ENCODE measurements around the gene PPP1R13L.
A peak's percentile ranks its signal among the peaks of the same experiment; 100 is the strongest.
"Not testable (repeated sequence)": the region's sequence is repeated elsewhere in the genome, so short reads cannot be mapped to it uniquely, and the experiment has no call there.

The PPP1R13L gene, protein sequence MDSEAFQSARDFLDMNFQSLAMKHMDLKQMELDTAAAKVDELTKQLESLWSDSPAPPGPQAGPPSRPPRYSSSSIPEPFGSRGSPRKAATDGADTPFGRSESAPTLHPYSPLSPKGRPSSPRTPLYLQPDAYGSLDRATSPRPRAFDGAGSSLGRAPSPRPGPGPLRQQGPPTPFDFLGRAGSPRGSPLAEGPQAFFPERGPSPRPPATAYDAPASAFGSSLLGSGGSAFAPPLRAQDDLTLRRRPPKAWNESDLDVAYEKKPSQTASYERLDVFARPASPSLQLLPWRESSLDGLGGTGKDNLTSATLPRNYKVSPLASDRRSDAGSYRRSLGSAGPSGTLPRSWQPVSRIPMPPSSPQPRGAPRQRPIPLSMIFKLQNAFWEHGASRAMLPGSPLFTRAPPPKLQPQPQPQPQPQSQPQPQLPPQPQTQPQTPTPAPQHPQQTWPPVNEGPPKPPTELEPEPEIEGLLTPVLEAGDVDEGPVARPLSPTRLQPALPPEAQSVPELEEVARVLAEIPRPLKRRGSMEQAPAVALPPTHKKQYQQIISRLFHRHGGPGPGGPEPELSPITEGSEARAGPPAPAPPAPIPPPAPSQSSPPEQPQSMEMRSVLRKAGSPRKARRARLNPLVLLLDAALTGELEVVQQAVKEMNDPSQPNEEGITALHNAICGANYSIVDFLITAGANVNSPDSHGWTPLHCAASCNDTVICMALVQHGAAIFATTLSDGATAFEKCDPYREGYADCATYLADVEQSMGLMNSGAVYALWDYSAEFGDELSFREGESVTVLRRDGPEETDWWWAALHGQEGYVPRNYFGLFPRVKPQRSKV

DNA sequence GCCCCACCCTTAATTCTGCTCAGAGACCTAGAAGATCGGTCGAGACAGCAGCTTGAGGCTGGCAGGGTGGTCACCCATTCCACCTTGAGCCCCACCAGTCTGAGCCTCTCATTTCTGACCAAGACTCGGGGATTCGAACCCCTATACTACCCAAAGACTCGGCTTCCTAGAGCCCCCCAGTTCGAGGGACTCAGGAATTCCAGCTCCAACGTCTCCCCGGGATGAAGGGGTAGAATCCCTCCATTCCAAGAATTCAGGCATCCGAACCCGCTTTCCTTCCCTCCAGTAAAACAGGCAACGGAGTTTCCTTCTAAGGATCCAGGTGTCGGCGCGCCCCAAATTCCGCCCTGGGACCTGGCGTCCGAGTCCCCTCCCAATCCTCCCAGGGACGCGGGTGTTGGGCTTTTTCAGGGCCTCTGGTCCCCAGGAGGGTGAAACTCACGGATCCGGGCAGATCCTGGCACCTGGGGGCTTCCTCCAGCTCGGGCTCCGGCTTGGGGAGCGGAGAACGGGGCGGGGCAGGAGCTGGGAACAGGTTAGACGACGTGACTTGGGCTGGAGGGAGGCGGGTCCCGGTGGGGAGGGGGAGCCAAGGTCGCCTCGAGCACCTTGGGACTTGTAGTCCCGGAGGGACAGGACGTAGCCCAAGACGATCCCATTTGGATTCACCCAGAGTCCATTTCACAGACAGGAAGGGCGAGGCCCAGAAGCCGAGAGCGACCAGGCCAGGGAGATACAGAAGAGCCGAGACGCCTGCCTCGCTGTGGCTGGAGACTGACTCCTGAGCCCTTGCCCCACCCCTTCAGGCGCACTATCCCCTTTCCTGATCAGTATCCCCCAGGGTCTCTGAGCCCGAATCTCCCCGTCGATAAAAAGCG, at the start of gene PPP1R13L:
Gene PPP1R13L, minus strand, starts transcription at position 513 of the 878 bp plus-strand sequence. CDS start 6,751 bp downstream, outside the sequence.
- DNase-seq, result no peak

DNA sequence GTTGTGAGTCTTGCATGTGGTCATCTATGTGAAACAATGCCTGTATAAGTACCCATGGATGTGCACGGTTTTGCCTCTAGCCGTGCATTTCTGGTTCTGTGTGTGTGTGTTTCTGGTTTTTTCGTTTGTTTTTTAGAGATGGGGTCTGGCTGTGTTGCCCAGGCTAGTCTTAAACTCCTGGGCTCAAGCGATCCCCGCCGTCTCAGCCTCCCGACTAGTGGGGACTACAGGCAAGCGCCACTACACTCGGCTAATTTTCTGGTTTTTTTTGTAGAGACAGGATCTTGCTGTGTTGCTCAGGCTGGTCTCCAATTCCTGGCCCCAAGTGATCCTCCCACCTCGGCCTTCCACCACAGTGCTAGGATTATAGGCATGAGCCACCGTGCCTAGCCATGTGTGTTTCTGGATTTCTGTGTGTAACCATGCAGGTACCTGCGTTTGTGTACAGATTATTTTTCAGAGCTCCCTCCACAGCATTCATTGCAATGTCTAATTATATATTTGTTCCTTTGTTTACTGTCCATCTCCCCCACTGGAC, 47.0 kb upstream of the PPP1R13L start:
- DNase-seq, result no peak

DNA sequence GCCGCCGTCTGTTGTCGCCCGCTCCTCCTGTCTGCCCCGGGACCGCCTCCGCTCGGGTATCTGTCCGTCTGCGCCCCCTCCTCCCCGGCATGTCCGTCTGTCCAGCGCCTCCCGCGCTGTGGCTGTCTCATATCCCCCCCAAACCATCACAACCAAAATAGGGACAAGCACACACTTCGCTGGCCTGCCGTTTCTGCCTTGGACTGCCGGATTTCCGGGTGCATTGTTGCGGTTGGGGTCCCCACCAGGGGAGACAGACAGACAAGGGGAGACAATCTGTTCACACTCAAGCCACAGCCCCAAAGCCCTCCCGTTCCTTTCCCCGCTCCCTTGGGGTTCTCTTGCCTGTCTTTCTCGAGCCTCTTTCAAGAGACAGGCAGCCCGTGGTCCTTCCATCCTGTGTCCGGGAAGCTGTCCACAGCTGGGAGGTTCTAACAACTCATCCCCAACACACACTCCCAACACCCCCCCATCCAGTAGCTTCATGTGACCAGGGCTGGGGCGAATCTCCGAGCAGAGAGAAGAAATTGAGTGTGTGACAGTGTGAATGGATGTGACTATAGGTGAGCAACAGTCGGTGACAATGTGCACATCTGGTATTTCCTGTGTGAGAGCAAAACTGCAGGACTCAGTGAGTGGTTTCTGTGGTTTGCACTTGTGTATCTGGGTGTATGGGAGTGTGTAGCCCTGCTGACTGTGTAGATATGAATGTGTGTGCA, 46.4 kb upstream of the PPP1R13L start:
- DNase-seq, result peak; percentile 81

DNA sequence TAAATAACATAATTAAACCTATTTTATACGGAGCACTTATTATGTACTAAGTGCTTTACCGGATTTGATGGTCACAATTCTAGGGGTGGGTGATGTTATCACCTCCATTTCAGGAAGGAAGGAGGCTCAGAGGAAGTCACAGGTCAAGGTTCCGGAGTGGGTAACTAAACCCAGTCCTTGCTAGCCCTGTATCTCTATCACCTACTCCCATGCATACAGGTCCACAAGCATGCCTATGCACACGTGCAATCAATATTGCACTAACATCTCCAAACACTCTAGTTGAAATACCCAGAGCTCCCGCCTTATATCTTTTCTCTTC, 45.1 kb upstream of the PPP1R13L start:
- no peak for DNase-seq

DNA sequence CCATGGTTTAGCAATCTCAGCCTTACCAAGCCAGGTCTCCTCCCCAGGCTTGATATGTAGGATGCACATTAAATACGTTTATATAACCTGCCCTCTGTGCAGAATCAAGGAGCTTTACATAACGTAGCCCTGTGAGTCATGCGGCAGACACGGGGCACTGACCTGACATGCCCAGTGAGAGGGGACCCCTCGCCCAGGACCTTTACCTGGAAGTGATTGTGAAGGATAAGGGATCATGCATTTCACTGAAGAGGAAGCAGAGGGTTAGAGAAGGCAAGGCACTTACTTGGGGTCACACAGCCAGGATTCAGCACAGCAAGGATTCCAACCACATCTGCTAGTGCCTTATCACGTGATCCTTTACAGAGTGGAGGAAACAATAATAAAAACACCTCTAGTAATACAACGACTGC, 44.0 kb upstream of the PPP1R13L start:
- DNase-seq, result no peak

DNA sequence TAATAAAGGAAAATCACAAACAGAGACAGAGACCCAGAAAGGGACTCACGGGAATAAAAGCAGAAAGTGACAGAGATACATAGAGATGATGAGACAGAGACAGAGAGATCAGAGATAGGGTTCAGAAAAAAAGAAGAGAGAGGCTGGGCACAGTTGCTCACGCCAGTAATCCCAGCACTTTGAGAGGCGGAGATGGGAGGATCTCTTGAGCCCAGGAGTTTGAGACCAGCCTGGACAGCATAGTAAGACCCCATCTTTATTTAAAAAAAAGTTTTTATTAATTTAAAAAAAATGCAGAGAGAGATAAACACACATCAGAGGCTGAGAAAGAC, 43.5 kb upstream of the PPP1R13L start:
- no peak for DNase-seq

DNA sequence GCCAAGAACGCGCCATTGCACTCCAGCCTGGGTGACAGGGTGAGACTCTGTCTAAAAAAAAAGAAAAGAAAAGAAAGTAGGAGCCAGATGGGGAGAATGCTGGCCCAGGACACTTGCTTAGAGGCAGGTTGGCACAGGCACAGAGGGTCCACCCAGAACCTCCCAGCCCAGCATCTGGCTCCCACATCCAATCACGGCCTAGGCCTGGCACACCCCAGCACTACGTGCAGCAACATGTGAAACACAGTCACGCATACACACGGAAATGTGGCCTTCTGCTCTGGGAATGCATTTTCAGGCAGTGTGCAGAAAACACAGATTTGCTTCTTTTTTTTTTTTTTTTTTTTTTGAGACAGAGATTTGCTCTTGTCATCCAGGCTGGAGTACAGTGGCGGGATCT, 42.1 kb upstream of the PPP1R13L start:
- no peak for DNase-seq

DNA sequence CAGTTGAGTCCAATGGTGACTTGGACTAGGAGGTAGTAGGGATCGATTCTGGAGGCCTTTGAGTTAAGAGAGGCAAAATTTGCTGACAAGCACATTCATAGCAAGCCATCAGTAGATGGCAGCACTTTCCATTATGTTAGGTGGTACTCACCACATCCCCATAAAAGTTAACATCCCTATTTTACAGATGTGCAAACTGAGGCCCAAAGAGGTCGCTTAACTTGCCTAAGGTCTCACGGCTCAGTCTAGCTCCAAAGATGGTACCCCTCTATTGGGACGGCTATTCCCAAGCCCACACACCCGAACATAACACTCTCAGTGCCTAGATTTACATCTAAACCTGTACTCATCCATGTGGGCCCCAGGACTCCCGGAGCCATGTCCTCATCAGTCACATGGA, 41.4 kb upstream of the PPP1R13L start:
- no peak for DNase-seq

DNA sequence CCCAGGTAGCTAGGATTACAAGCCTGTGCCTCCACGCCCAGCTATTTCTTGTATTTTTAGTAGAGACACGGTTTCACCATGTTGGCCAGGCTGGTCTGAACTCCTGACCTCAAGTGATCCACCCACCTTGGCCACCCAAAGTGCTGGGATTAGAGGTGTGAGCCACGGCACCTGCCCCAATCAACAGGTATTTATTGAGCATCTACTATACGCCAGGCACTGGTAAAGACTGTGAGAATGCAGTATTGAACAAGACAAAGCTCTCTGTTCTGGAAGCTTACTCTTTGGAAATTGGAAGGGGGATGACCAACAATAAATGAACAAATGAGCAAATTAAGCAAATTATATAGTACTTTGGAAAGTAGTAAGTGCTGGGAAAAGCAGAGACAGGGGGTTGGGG, 40.3 kb upstream of the PPP1R13L start:
- DNase-seq, result no peak

DNA sequence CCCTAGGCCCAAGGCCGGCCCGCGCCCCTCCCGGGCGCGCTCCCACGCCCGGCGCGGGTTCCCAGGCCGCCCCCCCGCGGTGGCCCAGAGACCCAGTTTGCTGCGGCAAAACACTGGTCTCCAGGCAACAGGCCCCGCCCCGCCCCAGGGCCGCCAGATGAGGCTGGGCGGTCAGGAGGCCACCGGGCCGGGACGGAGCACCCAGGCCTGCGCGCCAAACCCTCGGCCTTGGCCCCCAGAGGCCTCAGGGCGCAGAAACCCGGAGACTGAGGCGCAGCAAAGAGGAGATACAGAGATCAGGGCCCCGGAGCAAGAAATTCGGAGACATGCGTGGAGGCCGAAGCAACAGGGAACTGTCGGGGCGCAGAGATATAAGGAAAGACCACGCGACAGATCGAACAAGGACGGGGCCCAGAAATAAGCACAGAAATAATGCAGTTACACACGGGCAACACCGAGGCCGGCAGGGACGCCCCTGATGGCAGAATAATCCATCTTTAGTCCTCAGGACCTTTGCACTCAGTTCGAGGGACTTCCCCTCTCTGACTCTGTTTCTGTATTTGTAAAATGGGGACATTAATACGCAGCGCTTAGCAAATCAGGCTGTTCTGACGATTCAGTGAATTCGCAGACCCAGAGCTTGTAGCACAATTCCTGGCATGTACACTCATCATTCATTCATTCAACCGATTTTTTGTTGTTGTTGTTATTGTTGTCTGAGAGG, 39.6 kb upstream of the PPP1R13L start:
- DNase-seq, result peak; percentile 95

DNA sequence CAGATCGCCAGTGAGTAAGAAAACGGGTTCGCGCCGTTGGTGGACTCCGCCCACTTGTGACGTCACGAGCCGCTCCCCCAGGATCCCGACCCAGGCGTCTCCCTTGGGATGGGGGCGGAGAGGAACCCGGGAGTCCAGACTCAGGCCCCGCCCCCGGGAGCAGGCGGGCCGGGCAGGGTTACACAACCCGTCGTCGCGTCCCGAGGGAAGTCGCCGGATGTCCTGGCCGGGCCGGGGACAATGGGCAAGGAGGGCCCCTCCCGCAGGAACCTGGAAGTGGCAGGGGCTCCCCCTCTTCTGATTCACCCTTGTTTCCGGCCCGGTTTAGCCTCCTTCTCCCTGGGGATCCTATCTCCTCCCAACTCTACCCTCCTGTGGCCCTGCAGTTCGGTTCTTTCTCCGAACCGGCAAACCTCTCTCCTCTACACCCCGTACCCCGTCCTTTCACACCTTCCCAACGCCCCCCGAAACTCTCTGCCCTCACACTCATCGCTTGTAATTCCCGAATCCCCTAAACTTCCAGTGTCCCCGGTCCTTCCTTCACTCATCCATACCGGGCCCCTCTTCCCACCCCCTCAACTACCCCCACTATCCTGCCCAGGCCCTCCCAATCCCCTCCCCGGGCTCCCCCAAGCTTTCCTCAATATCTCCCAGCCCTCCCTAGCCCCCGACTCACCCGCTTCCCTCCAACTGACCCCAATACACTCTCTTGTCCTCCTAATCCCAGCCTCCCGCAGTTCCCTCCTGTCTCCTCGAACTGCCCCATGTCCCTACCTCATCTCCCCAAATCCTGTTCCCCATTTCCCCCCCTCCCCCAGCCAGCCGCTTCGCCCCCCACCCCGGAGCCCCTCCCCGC, 38.8 kb upstream of the PPP1R13L start:
- peak; percentile 91 for DNase-seq

DNA sequence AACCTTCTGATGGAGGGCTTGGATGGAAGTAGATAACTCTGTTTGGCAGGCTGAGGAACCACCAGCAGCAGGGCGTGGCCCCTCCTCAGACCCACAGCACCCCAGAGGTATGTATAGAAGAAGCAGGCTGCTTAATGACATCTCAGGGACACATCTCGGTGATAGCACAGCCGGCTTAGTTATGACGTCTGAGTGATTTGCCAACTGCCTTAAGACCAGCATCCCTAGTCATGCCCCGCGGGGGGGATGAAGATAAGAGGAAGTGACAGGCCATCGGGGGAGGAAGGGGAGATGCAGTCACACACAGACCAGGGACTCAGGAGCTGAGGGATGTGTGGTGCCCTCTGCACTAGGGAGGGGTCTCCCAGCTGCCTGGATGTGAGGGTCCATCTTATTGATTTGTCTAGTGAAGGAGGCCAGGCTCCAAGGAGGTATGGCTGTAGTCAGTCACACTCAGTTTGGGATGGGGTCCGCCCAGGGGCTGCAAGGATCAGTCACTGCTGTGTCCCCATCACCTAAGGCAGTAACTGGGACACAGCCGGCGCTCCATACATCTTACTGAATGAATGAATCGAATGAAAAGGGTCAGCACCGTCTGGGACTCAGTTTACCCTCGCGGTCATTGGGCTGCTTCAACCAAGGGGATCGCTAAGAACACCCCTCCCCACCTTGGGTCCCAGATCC, 38.1 kb upstream of the PPP1R13L start:
- peak; percentile 56 for DNase-seq

DNA sequence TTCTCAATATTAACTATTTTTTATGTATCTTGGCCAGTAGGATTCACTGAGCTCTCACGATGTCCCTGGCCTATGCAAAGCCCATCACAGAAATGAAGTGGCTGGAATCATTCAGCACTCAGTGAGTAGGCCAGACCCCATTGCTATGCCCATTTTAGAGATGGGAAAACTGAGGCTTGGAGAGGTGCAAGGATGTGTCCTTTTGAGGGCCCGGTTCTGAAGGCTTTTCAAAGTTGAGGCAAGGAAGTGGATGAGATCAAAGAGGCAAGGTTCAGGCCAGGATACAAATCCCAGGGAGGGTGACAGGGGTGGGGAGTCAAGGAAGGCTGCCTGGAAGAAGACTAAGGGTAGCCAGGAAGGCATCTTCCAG, 37.5 kb upstream of the PPP1R13L start:
- DNase-seq, result no peak

DNA sequence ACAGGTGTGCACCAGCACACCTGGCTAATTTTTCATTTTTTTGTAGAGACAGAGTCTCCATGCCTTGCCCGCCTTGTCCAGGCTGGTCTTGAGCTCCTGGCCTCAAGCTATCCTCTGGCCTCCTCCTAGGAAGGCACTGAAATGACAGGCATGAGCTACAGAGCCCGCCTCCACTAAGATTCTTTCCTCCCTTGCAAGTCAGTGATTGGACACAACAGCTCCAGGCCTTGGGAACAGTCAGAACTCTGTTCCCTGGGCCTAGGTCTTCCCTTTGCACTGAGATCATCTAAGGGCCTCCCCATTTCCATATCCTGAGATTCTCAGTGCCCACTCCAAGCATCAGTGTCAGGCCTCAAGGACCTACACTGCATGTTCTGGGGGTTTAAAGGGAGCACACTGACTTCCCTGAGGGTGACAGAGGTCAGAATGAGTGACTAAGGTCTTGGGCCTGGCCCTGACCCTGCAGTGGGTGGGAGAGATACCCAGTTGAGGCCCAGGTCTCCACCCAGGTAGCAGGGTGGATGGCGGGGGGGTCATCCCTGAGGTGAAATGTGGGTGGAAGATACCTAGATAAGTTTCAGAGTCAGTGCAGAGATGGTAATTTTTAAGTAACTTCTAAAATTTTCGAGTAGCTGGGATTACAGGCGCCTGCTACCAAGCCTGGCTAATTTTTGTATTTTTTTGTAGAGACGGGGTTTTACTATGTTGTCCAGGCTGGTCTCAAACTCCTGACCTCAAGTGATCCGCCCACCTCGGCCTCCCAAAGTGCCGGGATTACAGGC, 36.2 kb upstream of the PPP1R13L start:
- DNase-seq, result no peak

DNA sequence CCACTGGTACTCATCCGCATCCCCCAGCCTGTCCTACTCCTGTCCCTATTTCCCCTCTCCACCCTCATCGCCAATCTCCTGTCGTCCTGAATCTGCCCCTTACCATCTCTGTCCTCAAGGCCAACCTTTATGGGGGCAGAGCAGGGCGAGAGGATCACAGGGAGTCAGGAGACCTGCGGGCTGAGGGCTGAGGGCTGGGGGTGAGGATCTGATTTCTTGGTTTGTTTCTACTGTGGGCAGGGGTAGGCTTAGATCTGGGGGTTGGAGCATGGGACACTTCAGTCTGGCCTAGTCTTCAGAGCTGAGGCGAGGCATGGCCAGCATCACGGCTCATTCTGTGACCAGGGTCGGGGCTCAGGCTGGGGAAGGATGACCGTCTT, 35.4 kb upstream of the PPP1R13L start:
- no peak for DNase-seq

DNA sequence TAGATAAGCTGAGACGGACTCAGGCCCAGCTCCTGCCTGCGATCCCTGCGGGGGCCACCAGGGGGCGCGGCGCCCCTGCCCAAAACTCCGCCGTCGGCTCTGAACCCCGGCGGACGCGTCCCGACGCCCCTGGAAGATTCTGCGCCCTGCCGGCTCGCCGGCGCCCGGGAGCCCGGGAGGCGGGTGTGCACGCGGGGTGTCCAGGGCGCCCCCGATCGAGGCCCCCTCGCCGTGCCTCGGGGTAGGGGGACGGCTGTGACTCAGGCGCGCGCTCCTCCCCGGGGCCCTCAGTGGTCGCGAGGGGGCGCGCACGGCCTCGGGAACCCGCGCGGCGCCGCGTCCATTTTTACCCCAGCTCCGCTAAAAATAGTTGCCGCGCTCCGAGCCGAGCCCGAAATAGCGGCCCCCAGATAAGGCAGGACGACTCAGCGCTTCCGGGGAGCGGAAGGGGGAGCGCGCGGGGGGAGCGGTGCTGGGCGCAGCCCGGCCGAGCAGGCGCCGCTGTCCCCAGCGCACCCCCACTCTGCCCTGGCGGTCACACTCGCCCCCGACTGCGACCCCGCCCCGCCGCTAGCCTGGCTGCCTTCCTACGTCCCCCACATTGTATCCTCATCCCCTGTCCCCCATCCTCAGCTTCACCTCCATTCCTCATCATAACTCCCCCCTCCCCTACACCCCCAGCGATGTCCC, 34.8 kb upstream of the PPP1R13L start:
- DNase-seq, result peak; percentile 92

DNA sequence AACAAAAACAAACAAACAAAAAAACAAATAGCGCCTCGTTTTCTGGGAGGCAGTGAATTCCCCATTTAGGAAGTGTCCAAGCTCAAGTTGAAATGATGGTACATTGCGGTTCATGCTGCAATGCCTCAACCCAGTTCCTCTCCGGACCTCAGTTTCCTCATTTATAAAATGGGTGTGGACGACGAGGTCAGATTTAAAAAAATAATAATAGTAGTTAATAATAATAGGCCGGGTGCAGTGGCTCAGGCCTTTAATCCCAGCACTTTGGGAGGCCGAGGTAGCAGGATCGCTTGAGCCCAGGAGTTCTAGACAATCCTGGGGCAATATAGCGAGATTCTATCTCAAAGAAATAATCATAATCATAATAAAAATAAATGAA, 34.3 kb upstream of the PPP1R13L start:
- DNase-seq, result no peak

DNA sequence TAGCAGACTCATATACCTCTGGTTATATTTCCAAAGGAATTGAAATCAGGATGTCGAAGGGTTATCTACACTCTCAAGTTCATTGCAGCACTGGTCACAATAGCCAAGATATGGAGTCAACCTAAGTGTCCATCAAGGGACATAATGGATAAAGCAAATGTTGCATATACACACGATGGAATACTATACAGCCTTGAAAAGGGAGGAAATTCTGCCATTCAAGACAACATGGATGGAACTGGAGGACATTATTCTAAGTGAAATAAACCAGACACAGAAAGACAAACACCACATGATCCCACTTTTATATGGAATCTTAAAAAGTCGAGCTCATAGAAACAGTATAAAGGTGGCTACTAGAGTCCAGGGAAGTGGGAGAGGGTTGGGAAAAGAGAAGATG, 32.5 kb upstream of the PPP1R13L start:
- no peak for DNase-seq

DNA sequence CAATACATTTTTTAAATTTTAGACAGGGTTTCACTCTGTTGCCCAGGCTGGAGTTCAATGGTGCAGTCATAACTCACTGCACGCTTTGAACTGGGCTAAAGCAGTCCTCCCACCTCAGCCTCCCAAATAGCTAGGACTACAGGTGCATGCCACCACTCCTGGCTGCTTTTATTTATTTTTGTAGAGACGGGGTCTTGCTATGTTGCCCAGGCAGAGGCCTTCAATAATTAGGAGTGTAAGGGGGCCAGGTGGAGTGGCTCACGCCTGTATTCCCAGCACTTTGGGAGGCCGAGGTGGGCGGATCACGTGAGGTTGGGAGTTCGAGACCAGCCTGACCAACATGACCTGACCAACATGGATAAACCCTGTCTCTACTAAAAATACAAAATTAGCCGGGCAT, 27.7 kb upstream of the PPP1R13L start:
- not testable (repeated sequence) for DNase-seq
